ENCODE data around the gene ELMO1. TPM values are rescaled to one million over a fixed set of nuclear protein-coding genes. Genes with fewer than 3 reads are reported as not detected.

ELMO1 gene
- total RNA-seq, 1 experiment from 2014 or later, result 7.8 TPM

- no peaks in the 10 kb centered on the region for H3K27me3 ChIP-seq (ENCODE audit: insufficient read depth, low read length)
- no peak overlapping the region for H2AFZ ChIP-seq (ENCODE audit: low read length)
- H3K27ac ChIP-seq (ENCODE audit: insufficient read length, low read depth, low read length), result no peak overlapping the region
- no peak overlapping the region for H2BK15ac ChIP-seq (ENCODE audit: low read depth, low read length)
- H3K4ac ChIP-seq (ENCODE audit: low read depth, low read length), result no peak overlapping the region
- no peak overlapping the region for H3K56ac ChIP-seq (ENCODE audit: insufficient read length, low read depth, low read length)
- no peak overlapping the region for H4K5ac ChIP-seq (ENCODE audit: insufficient read length, low read depth, low read length)
- H3K18ac ChIP-seq (ENCODE audit: insufficient read length, low read depth, low read length), result no peak overlapping the region
- no peak overlapping the region for H2BK20ac ChIP-seq (ENCODE audit: low read depth, low read length, poor library complexity, severe bottlenecking)
- no peak for DNase-seq
- no peaks in the 10 kb centered on the region for H3K23me2 ChIP-seq (ENCODE audit: insufficient read length, low read depth, low read length, poor library complexity, severe bottlenecking)
- no peaks in the 10 kb centered on the region for H3K9me3 Mint-ChIP-seq
- no peak overlapping the region for H4K8ac ChIP-seq (replicated peaks; ENCODE audit: insufficient read length, low read depth, low read length)
- H2BK5ac ChIP-seq (ENCODE audit: insufficient read length, low read length), result no peak overlapping the region
- no CpG with 5 or more reads among the region's 4 CpGs for WGBS (ENCODE audit: extremely low coverage, insufficient read length, low lambda C conversion rate)
- no peaks in the 10 kb centered on the region for H4K20me1 ChIP-seq (ENCODE audit: control insufficient read depth, insufficient read depth, insufficient read length)
- H4K91ac ChIP-seq (ENCODE audit: insufficient read length, low read depth, low read length), result no peak overlapping the region
- peaks cover 6 to 8% of the 10 kb centered on the region in 2 experiments; a peak in 3 of 4 replicates for H3K4me1 Mint-ChIP-seq
- no peak overlapping the region for H3K9ac ChIP-seq (ENCODE audit: extremely low read depth, insufficient read length, low read length)
- TF ChIP-seq CTCF (conservative IDR thresholded peaks at IDR 0.05), result no peak
- no peaks in the 10 kb centered on the region for H3K27me3 Mint-ChIP-seq (ENCODE audit: low read depth)
- no peak overlapping the region for H2BK120ac ChIP-seq (ENCODE audit: low read depth, low read length, poor library complexity, severe bottlenecking)
- H3K4me2 ChIP-seq (ENCODE audit: insufficient read depth, insufficient read length, low read length), result no peak overlapping the region
- no peak overlapping the region for H3T11ph ChIP-seq (ENCODE audit: low read length)
- no peak overlapping the region for H3K14ac ChIP-seq (ENCODE audit: insufficient read depth, low read length)
- no peaks in the 10 kb centered on the region for H3K36me3 Mint-ChIP-seq (ENCODE audit: insufficient read depth in 1 of 3, low read depth in 3 of 3)
- H3K4me1 ChIP-seq (ENCODE audit: insufficient read depth, low read length), result no peaks in the 10 kb centered on the region
- no peaks in the 10 kb centered on the region for H3K79me1 ChIP-seq (ENCODE audit: insufficient read depth, low read depth, low read length, poor library complexity, severe bottlenecking)
- H3K27ac Mint-ChIP-seq, result no peak overlapping the region
- H3K79me2 ChIP-seq (ENCODE audit: insufficient read depth, low read length), result no peaks in the 10 kb centered on the region
- H3K23ac ChIP-seq (ENCODE audit: insufficient read length, low read depth, low read length), result no peak overlapping the region
- H3K4me3 Mint-ChIP-seq, result no peak overlapping the region
- no peak overlapping the region for H2BK12ac ChIP-seq (ENCODE audit: insufficient read length, low read depth, low read length)
- no peaks in the 10 kb centered on the region for H3K9me3 ChIP-seq (ENCODE audit: control insufficient read depth, low read depth, low read length)
- H2AK5ac ChIP-seq (ENCODE audit: insufficient read length, low read length), result no peak overlapping the region
These were observed 367.2 kb downstream of the ELMO1 start for GRCh38 chr7:37081436-37081835.
